C1 segment of cervical spinal cord (tissue), 14 donors: Measurements from ENCODE around the gene VPS4A.

ENCODE experiments used
- DNase-seq, 14 donors: peaks; one replicate each; lab custom pipeline; 2025; lab: John Stamatoyannopoulos, UW

The VPS4A gene

GRCh38 chr16:69365901-69366300 is 54.8 kb downstream of the VPS4A start:
- DNase-seq: no peak

- no peak for DNase-seq
Measured at GRCh38 chr16:69366431-69366830, 55.3 kb downstream of the VPS4A start.

GRCh38 chr16:69367980-69368379 is 56.8 kb downstream of the VPS4A start:
- no peak for DNase-seq

GRCh38 chr16:69368866-69369265 is 57.7 kb downstream of the VPS4A start:
- DNase-seq: no peak

- DNase-seq: no peak
Measured at GRCh38 chr16:69371564-69371963, 60.4 kb downstream of the VPS4A start.

GRCh38 chr16:69373019-69373418 is 61.9 kb downstream of the VPS4A start:
- DNase-seq: no peak
